Measurements from ENCODE around the gene UBE2D2.

DNA sequence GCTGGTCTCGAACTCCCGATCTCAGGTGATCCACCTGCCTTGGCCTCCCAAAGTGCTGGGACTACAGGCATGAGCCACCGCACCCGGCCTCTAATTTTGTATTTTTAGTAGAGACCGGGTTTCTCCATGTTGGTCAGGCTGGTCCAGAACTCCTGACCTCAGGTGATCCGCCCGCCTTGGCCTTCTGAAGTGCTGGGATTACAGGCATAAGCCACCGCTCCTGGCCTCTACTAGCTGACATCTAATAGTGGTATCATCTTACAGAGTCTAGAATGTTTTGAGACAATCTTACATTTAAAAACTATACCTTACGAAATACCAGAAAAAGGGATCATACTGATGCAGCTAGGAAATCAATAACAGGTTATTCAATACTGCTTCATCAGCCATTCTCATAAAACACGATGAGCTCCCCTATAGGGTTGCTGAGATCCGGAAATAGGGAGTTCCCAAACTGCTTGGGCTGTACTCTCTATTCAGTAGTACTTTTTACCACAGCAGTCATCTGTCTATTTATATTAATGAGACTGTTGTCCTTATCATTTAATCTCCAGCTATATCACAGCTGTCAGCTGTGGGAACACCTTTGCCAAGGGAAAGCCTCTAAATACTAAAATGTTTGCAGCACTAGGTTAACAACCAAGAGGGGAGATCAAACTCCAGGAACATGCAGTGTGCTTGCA, 8.1 kb upstream of the UBE2D2 start:
- TF ChIP-seq CTCF (conservative IDR thresholded peaks at IDR 0.05; ENCODE audit: low read length) (no peak), EZH2phosphoT487 (IDR thresholded peaks at IDR 0.05; ENCODE audit: borderline replicate concordance, low read depth, low read length) (no peak)
